GM18907 (cell line): ENCODE measurements around the gene UST.
"Not testable (repeated sequence)": the region's sequence is repeated elsewhere in the genome, so short reads cannot be mapped to it uniquely, and the experiment has no call there.

ENCODE experiments used
- ATAC-seq: cut with Tn5 transposase; IDR thresholded peaks from one replicate; pipeline ENCODE4 v1.9.1; 2021; ENCODE audit warnings: mild to moderate bottlenecking, moderate library complexity; ENCODE audit not compliant: unreplicated experiment

UST gene

DNA sequence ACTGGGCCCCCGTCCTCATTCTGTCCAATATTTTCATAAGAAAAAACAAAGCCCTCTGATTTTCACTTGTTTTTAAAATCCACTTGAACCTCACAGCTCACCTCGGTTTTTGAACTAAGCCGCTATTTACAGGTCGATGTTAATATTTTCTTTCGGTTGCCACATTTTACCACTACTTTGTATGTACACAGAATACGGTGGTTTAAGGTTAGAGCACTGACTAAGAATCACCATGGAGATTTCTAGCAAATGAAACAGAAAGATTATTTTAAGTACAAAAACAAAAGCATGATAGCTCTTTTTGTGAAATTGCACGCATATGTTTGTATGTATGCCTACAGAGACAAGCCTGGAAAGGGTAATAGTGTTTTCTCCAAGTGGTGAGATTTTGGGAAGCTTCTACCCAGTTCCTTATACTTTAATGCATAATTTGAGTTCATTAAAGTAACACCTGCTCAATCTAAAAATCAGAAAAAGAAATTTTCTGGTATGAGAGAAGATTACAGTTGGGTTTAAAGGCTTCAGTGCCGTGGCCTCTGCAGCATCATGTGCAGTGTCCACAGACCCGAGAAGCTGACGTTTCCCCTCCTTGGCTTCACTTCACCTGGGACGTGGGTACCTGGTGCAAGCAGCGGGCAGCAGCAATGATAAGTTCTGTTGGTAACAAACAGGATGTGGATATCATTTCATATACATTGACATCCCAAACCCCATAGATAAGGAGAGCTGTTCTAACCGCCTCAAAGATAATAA is 144.0 kb downstream of the UST start:
- ATAC-seq, result no peak

DNA sequence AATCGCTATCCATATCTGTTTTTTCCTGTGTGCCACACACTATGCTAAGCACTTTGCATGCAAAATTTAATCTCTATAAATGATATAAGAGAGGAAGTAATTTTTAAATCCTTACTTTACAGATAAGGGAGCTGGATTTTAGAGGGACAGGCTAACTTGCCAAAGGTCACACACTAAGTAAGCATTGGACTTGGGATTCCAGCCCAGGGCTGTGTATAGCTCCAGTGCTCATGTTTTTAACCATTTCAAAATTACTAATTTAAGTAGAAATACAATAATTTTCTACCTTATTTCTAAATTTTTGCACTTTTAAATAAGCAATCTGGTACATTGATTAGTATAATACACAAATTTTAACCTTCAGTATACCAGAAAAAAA is 144.6 kb downstream of the UST start:
- ATAC-seq, result no peak

DNA sequence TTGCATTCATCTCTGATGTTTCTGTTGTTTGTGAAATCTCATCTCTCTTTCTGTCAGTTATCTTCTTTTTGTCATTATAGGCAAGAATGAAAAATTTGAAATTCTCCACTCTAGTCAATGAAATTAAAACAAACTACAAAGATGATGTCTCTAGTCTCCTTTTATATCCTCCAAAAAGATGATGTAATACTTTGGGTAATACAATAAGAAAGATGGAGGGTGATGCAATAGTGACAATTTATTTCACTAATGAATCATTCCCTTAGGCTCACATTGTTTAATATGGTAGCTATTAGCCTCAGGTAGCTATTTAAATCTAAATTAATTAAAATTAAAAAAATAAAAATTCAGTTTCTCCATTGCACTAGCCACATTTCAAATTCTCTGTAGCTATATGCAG is 145.4 kb downstream of the UST start:
- no peak for ATAC-seq

DNA sequence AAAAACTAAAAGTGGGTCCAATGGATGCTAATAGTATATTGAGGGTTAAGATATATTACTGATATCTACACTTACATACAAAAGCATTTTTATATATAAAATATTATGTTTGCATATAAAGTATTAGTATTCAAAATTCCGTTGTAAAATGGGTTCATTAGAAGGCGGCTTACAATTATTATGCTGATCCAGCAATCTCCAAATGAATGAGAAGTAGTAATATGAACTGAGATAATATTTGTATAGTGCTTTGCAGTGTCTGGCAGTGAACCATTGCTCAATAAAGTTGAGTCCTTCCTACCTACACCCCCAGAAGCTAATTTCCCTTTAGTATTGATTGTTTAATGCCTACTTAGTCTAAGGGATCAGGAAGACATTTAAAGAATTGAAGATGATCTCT is 146.2 kb downstream of the UST start:
- ATAC-seq, result no peak

DNA sequence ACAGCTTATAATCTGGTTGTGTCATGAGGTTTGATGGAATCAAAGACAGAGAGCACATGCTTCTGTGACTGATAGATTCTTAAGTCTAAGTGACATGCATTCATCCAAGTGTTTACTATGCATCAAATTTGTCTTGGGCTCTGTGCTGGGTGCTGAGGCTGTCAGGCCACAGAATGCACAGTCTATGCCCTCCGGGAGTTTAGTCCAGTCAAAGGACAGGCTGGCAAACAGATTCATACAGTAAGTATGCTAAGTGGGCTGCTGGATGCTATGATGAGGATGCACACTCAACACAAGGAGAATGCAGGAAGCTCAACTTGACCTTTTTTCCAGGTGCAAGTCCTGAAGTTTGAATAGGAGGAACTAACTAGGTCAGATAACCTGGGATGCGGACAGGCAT is 146.7 kb downstream of the UST start:
- ATAC-seq, result no peak

DNA sequence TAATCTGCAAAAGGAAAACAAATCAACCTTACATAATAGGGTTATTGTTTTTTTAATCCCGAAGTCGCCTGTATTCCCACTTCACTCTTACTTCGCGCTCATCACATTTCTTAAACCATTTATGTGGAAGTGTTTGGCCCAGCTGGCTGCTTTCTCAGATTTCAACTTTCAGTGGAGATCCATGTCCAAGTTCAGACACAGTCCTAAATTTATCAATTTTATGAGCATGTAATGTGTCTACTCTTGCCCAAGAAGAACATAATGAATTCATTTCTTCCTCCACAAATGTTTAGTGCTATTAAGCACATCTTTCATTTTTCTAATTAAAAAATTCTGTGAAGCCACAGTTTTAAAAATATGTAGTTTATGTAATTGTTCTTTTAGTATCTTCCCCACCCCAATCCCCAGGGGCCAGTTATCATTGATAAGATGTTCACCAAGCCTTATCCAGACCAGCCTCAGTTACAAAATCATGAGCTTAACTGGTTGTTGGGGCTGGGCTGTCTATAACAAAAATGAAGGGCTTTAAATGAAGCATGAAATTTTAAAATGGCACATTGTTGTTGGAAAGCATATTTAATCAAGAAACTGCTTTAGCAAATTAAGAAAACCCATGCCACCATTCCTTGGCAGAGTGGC is 151.7 kb downstream of the UST start:
- no peak for ATAC-seq

DNA sequence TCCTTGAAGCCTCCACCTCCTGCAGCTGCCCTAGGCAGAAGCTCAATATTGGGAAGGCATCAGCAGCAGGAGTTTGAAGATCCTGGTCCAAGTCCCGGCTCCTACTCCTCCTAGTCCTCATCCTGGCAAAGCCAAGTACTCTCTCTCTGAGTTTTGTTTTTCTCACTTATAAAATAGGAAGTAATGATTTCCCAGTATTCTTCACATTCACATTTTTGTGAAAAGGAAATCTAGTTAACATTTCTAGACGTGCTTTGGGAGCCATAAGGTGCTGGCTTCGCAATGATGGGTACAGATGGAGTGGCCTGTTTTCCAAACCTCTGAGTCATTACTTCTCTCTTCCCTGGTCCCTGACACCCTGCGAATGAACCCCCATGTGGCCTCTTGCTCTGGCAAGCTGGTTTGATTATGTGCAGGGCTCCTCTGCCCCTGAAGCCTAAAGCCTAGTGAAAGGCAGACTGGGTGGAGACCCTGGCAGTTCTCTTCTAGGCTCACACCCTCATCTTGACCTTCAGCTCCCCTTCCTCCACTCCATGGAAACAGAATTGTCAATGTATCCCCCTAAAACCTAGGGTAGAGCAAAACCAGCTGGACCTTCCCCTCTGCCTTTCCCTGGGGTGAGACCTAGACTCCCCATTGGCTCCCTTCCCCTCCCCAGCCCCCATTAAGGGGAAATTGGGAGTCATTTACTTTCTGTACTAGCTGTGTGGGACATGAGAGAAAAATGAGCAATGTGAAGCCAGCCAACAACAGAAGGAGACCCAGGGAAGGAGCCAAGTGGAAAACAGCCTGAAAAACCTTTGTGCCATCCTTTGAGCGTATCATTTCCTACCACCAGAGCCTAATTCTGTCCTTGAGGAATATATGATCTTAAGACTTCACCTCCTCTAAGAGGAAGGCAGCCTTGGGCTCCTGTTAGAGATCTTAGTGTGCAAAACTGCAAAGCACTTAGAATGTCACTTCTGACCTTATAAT is 158.4 kb downstream of the UST start:
- ATAC-seq, result no peak

DNA sequence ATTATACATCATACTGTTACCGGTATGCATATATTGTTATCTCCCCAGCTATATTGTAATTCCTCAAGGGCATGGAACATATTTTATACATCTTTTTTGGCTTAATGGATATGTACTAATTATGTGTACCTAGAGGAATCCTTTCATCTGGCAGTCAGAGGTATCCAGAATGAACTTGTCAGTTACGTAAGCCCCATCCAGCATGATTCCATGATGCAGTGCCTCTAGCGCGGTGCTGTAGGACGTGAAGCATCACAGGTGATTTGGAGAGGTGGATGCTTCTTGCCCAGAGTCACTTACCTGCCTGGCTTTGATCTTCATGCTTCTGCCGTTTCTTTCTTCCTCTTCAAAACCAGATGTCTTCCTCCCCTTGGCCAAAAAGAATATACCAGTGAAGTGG is 159.1 kb downstream of the UST start:
- no peak for ATAC-seq

DNA sequence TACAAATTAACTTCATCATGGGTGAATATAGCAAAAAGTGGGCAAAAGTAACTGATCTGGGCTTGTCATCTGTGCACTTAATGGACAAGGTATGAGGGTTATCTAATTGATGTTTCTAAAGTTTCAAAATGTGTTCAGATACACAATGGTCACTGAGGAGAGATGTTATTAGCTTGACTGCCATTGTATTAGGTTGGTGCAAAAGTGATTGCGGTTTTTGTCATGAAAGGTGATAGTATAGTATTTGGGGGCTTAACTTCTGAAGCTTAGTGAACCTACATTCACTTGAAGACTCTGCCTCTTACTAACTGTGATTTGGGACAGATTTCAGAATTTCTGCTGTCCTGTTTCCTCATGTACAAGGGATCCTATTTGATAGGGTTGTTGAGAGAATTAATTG is 159.6 kb downstream of the UST start:
- no peak for ATAC-seq

DNA sequence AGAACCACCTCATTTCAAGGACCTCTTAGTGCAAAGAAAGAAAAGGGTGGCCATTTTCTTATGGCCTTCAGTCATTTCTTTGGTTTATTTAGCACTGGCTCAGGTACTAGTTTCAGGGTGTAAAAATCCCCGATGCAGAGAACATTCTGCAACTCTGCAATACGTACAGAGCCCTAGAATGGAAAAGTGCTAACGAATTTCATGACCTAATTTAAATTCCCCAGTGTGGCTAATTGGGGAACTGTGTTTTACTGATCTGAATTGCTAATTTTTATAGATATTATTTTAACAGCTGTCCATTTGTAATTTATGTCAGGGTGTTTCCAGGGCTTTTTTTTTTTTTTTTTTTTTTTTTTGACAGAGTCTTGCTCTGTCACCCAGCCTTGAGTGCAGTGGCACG is 160.7 kb downstream of the UST start:
- no peak for ATAC-seq

DNA sequence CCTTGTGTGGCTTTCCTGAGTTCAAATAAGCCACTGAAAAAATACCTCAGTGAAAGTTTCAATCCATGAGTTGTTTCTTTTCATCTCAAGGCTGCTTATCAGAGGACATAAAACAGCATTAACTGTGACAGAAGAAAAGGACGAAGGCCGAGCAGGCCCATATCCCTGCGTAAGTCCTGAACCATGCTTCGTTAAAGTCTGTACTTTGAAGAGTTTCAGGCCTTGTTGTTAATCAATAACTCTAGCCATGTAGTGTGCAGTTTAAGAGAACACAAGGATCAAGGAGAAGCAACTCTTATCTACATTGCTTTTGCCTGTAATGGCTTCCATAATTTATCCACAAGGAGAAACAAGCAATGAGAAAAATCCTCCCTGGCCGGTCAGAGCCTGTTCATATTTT is 165.4 kb downstream of the UST start:
- ATAC-seq, result no peak

DNA sequence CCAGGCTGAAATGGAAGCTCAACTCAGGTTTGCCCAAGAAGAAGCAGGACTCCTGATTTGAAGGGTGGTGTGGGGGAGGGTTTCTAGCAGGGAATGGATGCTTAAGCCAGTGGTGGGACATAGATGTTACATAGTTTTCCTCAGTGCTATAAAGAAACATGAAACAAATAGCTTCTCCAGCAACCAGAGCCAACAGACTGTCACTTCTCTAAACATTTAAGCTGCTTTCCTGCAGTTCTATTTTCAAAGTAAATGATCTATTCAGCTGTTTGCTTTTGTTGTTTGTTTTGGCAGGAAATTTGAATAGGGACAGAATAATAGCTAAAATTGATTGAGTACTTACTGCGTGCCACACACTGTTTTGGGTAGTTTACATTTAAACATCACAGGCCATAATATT is 169.0 kb downstream of the UST start:
- ATAC-seq, result no peak

DNA sequence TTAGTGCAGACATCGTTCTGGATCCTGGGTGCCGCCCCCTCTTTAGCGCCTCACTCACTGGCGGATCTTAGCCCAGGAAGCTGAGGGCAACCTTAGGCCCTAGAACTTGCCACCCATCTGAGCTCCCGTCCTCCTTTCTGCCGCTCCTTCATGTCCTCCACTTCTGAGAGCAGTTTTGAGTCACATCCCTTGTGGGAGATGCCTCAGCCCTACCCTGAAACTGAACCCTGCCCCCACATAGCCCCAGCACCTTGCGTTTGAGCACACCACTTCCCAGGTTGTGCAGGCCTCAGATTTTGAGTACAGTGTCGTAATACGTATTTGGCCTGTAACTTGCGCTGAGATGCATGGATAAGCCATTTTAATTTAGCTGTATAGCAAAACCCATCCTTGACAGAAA is 169.7 kb downstream of the UST start:
- ATAC-seq, result not testable (repeated sequence)

DNA sequence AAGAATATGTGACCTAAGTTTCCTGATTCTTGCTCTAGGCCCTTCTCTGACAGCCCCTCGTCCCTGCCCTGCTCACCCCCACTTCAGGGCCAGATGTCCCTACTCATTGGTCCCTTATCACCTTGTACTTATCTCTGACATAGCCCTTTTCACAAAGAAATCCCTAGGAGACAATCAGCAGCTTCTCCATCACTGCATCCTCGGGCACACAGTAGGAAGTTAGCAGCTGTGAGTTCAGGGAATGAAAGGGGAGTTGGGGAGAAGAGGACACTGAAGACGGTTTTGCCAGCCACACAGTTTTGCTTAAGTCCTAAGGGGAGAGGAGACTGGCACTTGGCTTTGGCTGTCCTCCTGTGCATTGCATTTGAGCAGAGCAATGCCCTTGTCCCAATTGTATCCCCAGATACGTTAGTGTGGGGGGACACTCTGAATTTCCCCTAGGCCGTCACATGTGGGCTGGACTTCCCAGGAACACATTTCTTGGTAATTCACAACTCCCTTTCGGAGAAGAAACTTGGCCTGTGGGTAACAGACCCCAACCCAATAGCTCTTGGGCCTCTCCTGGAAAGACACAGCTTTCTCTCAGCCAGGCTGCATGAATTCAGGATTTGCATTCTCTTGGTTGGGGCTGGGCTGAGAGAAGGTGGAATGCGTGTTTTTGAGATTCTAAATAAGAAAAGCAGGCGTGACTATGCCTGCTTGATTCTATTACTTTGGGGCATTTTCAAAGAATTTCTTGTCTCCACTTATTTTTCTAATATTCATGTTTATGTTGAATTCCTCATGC is 177.6 kb downstream of the UST start:
- no peak for ATAC-seq

DNA sequence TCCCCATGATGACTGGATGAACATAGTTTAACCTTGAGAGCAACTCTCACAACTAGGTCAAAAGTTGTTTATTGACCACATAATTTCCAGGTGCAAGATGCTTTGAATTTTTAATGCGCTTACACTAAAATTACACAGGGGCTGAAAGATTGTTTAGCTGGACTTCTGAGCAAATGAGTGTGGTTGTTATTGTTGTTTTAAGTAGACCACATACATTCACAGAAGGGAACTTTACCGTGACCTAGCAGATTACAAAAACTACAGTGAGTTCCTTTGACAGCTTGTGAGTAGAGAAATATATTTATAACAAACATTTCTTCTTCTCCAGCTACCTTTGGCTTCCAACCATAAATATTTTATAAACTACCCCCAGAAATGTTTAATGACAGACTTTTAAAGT is 178.9 kb downstream of the UST start:
- ATAC-seq, result no peak

DNA sequence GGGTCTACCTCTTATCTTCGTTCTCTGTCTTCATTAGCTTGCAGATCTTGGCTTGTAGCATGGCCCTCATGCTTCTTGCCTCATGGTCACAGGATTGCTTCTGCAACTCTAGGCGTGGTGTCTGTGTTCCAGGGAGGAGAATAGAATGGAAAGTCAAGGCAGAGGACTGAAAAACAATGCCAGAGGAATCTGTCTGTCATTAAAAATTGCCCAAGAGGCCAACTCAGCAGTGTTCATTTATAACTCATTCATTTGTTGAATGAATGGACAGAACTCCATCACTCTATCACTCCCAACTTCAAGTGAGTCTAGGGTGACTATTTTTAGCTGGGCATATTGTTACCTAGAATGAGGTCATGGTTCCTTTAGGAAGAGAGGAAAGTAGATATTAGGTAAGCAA is 179.6 kb downstream of the UST start:
- ATAC-seq, result no peak

DNA sequence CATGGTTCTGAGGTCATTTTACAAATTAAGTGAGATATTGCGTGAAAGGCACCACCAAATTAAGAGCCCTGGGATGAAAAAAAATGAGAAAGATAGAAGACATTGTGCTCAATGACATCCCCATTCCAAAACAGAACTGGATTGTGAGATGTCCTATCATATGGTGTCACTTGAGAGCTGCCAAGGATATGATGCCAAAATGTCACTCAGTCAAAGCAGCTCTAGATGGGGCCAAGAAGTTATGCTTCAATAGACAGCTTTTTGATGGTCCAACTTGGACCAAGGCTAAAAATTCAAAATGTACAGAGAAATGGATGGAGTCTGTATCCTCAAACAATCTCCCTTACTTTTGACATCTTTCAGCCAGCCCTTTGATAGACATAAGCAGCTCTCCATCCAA is 180.8 kb downstream of the UST start:
- no peak for ATAC-seq

DNA sequence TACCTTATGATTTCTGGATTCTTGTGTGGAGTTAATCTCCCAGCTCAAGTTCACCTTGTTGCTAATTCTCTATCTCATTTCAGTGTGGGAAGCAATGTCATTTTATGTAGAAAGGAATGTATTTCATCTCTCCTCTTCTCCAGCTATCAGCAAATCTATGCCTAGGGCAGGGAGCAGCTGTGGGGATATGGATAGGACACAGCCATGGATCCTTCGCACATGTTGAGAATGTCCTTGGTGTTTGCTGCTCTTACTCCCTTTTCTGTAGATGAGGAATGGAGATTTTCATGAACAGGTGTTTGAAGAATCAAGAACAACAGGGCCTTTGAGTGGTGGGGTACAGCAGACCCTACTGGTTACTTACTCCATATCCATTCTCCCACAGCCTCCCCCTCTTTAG is 182.0 kb downstream of the UST start:
- no peak for ATAC-seq

DNA sequence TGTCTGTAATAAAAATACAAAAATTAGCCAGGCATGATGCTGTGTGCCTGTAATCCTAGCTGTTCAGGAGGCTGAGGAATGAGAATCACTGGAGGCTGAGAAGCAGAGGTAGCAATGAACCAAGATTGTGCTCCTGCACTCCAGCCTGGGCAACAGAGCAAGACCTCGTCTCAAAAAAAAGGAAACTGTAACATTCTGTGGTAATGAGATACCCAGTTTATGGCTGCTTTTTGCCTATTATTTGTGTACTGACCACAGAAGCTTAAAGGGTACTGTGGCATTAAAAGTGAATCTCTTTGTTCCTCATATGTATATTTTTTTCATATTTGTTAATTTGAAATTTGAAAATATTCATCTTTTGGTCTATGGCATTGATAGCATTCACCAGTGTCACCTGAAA is 185.4 kb downstream of the UST start:
- ATAC-seq, result no peak

DNA sequence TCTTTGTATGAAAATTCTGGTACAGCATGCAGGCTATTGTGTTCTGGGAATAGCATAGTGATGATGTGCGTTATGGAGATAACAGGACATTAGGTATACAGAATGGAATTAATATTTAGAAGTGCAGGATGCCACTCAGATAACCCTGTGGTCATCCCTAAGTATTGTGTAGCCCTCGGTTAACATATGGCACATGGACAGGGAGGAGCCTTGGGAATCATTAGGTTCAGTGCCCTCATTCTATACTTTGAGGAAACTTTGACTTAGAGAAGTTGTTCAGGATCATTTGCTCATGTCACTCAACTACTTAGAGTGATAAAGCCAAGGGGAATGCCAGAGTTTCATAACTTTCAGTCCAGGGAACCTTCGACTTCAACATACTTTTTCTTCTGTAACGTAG is 185.9 kb downstream of the UST start:
- ATAC-seq, result no peak

DNA sequence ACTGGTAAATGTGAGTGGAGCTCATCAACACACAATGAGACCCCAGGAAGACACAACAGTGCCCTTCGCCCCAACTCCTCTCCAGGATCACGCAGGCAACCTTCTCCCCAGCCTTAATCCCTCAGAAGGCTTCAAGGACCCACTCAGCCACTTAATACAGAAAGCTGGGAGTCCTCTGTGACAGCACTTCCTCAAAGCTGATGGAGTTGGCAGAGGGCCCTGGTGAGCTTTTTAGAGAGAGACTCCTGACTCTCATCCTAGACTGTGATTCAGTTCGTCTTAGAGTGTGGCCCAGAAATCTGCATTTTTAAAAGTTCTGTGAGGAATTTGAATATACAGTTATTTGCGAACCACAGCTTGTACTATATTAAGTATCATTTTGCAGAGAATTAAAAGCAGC is 187.7 kb downstream of the UST start:
- ATAC-seq, result no peak
